Measurements from ENCODE around the gene NCK2.

The NCK2 gene

GRCh38 chr2:105813405-105813804 lies 68.7 kb downstream of the NCK2 start:
- DNase-seq (ENCODE audit: low read depth in 3 of 3), result no peak

DNA sequence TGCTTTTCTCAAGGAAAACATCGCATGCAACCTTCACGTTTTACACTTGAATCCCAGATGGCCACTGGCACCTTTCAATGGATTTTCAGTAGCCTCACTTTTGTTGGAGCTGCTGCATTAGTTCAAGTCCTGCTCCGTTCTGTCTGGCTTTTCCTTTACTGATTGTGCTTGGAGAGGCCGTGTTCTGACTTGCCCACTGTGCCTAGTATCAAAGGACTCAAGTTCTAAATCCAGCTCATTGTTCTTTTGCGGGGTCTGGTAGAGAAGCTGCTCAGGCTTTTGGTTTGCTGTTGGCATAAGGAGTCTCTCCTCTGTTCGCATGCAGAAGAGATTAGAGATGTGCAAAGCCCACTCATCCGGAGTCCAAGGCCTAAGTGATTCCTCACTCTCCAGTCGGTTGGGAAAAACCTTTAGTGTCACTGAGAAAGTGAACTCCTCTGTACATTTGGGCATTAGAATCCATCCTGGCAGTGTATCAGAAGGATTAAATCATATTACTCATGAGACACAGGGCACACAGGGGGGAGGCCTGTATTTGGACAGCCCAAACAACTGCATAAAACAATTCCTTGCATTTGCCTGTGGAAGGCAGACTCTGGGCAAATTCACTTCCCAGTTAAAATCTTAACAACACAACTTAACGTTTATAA lies 69.7 kb downstream of the NCK2 start:
- DNase-seq (ENCODE audit: low read depth in 3 of 3), result no peak

GRCh38 chr2:105815401-105815800 lies 70.7 kb downstream of the NCK2 start:
- DNase-seq (ENCODE audit: low read depth in 3 of 3), result no peak

DNA sequence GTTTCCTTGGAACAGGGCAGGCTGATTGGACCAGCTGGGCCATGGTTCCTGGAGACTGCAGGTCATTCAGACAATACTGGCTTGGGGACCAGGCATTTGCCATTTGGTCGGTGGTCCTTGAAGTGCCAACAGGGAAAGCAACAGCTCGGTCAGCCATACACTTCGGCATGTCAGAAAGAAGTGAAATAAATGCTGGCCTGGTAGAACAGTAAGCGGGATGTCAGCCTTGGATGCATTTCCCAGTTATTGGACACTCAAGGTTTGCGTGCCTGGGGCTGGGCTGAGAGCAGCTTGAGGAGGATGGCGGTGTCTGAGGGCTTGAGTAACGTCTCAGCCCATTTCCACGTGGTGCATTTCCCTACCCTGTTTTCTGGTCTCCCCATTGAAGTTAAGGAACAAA lies 75.4 kb downstream of the NCK2 start:
- DNase-seq (ENCODE audit: low read depth in 3 of 3), result no peak

DNA sequence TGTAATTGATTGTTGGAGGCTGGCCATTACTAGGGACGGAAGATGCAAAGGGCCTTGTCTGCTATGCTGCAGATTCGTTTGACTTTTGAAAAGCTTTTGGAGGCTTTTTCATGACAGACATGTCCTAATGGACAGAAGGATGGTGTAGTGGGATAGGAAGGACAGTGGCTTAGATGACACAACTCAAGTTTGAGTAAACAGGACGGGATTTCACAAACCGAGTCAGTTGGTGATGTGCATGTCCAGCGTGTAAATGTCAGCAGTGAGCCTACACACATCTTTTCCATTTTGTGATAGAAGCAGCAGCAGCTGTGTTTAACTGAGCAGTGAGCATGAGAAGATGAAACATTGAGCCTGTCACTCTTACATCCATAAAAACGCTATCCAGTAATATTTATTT lies 76.0 kb downstream of the NCK2 start:
- no peak for DNase-seq (ENCODE audit: low read depth in 3 of 3)

- DNase-seq (ENCODE audit: low read depth in 3 of 3), result no peak
Observed at GRCh38 chr2:105821428-105822125, 76.9 kb downstream of the NCK2 start.

GRCh38 chr2:105822186-105822585 lies 77.5 kb downstream of the NCK2 start:
- no peak for DNase-seq (ENCODE audit: low read depth in 3 of 3)

DNA sequence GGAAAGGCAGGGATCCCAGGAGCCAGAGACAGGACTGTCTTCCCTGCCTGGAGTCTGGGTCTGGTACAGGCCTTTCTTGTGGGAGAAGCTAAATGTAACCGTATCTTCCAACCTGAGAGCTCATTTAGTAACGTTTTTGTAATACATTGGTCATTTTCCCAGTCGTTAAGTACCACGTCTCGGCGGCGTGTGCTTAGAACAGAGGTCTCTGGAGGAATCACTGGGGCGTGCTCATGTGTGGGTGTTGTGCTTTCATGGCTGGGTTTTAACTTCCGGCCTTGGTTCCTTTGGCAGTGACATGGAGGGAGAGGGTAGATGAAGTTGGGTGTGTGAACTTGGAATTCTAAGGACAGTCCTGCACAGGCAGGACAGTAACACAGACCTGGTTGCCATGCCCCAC lies 79.7 kb downstream of the NCK2 start:
- no peak for DNase-seq (ENCODE audit: low read depth in 3 of 3)

GRCh38 chr2:105827351-105828096 lies 82.8 kb downstream of the NCK2 start:
- DNase-seq (ENCODE audit: low read depth in 3 of 3), result no peak

GRCh38 chr2:105828558-105828957 lies 83.8 kb downstream of the NCK2 start:
- DNase-seq (ENCODE audit: low read depth in 3 of 3), result no peak

- DNase-seq (ENCODE audit: low read depth in 3 of 3), result no peak
Observed at GRCh38 chr2:105834931-105835330, 90.2 kb downstream of the NCK2 start.

GRCh38 chr2:105836341-105836740 lies 91.6 kb downstream of the NCK2 start:
- DNase-seq (ENCODE audit: low read depth in 3 of 3), result no peak

DNA sequence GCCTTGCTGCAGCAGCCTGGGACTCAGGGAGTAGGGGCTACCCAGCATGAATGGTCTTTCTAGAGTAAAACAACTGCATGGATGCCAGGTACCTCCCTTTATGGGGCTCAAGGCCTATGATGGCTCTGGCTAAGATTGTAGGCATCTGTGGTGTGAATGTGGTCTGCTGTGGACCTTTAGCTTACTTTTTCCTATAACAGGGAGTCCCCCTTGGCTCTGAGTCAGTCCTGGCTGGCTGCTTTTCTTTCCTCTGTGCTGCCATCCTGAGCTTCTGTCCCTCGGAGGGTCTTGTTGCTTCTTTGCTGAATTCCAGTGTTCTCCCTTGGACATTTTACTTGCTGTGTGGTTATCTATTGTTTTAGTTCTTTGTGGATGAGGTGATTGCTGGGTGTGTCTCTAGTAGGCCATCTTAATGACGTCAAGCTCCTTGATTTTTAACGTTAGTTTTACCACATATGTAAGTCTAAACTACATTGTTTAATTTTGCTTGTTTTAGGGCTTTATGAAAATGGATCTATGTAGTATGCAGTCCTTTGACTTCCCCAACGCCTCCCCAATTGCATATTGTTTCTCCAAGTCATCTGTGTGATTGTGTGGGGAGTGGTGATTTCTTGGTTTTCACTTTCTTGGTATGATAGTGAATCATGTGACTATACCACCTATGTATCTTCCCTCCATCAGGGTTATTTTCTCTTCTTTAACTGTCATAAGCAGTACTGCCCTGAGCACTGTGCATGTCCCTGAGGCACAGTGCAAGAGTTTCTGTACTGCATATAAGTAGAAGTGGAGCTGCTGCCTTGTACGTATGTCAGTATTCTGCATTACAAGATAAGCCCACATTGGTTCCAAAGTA lies 92.4 kb downstream of the NCK2 start:
- DNase-seq (ENCODE audit: low read depth in 3 of 3), result no peak

GRCh38 chr2:105839793-105840192 lies 95.1 kb downstream of the NCK2 start:
- DNase-seq (ENCODE audit: low read depth in 3 of 3), result no peak

GRCh38 chr2:105840933-105841332 lies 96.2 kb downstream of the NCK2 start:
- no peak for DNase-seq (ENCODE audit: low read depth in 3 of 3)

GRCh38 chr2:105841551-105841950 lies 96.8 kb downstream of the NCK2 start:
- no peak for DNase-seq (ENCODE audit: low read depth in 3 of 3)

GRCh38 chr2:105842555-105842954 lies 97.8 kb downstream of the NCK2 start:
- no peak for DNase-seq (ENCODE audit: low read depth in 3 of 3)

GRCh38 chr2:105843476-105844374 lies 99.0 kb downstream of the NCK2 start:
- DNase-seq (ENCODE audit: low read depth in 3 of 3), result no peak

DNA sequence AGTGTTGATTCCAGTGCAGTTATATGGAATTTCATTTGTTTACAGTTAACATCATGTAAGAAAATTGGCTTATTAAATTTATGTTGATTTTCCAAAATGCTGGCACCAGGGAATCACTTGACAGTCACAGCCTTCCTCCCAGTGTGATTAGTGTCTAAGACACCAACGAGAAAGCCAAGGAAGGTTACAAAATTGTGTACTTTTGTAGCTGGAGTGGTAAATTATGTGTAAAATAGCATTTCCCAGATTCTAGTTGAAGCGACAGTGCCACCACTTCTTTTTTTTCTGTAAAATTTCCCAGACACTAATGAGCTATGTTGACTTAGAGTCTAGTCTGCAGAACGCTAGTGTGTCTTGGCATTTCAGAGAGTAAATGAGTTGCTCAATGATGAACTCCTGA lies 101.3 kb downstream of the NCK2 start:
- no peak for DNase-seq (ENCODE audit: low read depth in 3 of 3)

DNA sequence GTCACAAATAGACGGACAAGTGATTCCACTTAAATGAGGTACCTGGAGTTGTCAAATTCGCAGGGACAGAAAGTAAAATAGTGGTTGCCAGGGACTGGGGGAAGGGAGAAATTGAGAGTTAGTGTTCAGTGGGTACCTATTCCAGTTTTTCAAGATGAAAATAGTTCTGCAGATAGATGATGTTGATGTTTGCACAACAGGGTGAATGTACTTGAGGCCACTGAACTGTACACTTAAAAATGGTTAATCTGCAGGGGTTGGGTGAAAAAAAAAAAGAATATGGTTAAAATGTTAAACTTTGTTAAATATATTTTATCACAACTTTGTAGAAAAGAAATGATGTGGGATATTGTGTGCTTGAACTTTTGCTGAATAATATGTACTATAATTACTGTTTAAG lies 102.3 kb downstream of the NCK2 start:
- no peak for DNase-seq (ENCODE audit: low read depth in 3 of 3)

- DNase-seq (ENCODE audit: low read depth in 3 of 3), result no peak
Observed at GRCh38 chr2:105848367-105848766, 103.7 kb downstream of the NCK2 start.

All from stimulated activated CD4-positive, alpha-beta T cell treated with anti-CD3 and anti-CD28 coated beads, TNF-alpha, amount 100 ng/mL, for 4 hours (primary cell).